Measurements from ENCODE around the gene CLDN34.

CLDN34 gene

DNA sequence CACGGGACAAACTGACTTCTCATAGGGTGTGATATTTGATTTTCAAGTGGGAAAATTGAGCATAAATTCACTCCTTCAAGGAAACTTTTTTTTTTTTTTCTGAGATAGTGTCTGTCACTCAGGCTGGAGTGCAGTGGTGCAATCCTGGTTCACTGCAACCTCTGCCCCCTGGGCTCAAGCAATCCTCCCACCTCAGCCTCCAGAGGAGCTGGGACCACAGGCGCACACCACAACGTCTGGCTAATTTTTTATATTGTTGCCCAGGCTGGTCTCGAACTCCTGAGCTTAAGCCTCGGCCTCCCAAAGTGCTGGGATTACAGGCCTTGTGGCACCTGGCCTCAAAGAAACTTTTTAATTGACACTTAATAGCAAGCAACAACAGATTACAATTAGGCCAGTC lies 13.8 kb downstream of the CLDN34 start:
- no peak for DNase-seq

DNA sequence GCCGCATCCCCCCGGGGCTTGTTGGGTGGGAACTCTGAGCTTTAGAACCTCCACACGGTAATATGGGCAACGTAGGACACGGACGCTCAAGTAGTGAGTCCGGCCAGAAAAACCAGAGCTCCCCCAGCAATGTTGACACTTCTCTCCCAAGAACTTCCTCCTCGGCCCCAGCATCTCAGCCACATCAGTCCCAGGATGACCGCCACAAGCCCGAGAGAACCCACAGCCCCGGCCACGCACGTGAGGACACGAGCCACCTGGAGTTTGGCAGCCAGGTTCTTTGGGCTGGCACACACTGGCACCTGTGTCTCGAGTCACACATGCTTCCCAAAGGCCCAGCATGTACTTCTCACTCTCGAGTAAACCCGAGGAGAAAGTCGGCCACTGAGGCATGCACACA lies 16.3 kb downstream of the CLDN34 start:
- no peak for DNase-seq

DNA sequence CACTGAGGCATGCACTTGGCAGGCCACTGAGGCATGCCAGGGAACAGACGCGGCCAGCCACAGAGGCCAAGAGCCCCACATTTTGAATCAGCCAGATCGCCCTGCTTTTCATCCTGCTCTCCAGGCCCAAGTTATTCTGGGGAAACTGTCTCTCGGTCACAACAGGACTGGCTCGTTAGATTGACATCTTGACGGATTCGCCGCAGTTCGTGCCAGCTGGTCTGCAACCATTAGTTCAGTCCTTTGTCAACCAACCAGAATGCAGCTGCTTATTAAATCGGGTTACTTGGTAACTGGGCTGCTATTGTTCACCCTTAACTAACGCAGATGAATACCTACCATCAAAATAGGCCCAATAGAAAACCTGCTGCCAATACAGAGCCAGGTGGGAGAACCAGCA lies 16.7 kb downstream of the CLDN34 start:
- no peak for DNase-seq

DNA sequence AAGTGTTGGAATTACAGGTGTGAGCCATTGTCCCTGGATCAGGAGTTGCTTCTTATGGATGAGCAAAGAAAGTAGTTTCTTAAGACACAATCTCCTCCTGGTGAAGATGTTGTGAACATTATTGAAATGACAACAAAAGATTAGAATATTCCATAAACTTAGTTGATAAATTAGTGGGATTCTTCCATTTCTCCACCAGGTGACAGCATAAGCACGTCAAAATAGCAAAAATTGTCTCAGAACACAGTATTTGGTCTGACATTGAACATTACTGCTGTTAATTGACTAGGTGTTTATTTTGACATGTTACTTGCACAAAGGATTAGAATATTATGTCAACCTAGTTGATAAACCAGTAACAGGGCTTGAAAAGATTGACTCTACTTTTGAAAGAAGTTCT lies 21.6 kb downstream of the CLDN34 start:
- peak; percentile 4 for DNase-seq

DNA sequence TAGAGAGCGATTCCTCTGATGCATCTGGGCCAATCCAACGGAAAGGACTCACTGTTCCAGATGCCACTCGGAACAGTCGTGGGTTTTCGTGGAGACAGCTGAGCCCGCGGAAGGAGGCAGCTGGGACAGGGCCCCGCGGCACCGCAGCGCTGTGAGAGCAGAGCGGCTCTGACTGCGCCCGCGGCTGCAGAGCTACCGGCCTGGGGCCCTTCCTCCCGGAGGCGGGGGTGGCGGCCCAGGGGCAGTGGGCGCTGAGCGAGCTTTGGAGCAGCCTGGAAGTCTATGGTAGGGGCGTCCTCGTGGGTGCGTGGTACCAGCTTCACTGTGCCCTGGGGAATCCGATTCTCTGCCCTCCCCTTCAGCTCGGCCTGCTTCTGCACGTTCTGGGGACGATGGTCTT lies 24.9 kb downstream of the CLDN34 start:
- DNase-seq = no peak

DNA sequence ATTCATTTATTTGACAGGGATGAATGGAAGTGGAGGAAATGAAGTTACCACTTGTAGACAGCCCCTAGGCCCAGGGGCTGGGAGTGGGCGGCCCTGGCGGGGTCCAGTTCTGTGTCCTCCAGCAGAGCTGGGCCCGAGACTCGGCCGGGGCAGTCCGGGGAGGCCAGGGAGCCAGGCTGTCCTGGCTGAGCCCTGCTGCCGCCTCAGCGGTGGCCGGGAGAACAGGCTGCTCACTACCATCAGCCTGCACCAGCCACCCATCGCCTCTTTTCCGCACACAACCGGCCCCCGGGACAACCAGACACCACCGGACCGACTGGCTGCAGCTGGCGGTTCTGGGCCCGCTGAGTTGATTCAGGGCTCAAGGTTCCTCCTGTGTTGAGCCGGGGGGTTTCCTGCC lies 25.6 kb downstream of the CLDN34 start:
- no peak for DNase-seq

DNA sequence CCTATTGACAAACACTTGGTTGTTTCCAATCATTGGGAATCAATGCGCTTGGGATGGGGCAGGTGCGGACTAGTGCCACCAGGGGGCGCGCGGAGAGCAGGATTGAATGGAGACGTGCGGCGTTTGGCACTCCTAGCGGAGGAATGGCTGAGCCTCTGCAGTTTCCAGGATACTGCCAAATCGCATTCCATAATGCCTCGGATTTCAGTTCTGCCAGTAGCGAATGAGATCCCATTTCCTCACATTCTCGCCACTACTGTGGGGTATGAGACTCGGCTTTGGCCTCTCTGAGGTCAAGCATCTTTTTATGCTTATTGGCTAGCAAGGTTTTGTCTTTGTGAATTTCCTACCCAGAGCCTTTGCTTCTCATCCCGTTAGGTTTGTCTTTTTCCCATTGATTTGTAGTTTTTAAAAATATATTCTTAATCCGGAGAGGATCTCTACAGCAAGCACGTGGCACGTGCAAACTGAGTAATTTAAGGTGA lies 28.7 kb downstream of the CLDN34 start:
- peak; percentile 69 for DNase-seq

DNA sequence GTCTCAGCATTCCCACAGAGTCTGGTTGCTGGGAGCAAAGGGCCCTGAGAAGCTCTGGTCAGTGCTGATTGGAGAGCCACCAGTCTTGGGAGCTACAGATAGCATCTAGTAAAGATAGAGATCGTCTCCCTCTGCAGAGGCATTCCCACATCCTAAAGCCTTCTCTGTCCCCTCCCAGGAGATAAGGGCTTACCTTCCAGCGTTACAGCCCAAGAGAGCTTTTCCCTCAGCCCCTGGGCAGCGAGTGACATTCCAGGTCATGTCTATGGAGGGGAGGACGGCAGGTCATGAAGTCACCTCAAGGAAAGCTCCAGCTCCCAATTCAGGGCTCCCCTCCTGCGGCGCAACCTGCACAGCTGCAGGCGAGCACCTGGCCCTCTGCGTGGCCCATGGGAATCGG lies 29.9 kb downstream of the CLDN34 start:
- no peak for DNase-seq

DNA sequence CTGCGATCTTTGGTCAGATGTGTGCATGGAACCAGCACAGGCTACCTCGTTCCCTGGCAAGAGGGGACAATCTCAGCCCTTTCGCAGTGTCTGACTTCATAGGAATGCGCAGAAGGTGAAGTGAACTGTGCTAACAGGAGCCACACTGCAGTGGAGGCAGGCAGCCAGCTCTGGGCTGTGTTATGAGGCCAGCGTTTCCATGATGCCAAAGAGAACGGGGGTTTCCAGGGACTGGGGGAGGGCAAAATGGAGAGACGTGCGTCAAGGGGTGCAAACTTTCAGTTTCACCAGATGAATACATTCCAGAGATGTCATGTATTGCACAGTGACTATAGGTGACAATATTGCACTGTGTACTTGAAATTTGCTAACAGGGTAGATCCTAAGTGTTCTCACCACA lies 30.4 kb downstream of the CLDN34 start:
- DNase-seq = no peak

DNA sequence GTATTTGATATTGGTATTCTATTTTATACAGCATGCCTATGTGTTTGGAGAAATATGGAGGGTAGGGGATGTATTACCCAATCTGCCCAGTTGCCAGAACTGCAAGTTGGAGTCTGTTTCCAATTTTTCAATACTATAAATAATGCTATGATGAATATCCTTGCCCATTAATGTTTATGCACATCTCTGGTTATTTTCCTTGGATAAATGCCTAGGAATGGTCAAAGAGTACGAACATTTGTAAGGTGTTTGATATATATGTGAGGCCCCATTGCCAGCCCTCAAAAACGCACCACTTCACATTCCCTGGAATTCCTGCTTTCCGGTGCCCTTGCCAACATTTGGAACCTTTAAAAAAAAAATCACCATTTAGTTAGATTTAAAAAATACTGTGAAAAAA lies 34.3 kb downstream of the CLDN34 start:
- peak; percentile 11 for DNase-seq

DNA sequence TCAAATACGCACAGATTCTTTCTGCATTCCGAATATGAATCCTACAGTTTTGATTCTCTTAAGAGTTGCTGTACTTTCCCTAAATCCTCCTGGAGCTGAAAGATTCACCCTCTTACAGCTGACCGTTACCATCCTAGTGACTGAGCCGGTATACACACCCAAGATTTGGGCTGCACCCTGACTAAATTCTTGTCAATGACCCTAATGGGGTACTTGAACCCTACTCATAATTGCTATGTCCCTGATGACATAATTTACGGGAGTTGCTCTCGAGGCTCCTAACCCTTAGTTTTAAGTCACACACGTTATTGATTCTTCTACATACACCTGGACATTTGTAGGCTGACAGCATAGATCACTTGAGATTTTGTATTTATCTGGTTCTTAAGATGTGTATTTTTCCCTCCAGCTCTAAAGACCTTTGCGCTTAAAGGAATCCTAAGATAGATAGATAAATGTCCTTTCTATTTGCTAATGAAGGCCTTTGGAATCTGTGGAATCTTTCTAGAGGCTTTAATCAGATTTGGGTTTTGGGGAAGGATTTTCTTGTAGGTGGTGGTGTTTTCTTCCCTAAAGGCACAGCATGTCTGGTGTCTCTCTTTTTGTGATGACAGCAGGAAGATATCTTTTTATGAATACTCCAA lies 37.8 kb downstream of the CLDN34 start:
- DNase-seq = no peak

DNA sequence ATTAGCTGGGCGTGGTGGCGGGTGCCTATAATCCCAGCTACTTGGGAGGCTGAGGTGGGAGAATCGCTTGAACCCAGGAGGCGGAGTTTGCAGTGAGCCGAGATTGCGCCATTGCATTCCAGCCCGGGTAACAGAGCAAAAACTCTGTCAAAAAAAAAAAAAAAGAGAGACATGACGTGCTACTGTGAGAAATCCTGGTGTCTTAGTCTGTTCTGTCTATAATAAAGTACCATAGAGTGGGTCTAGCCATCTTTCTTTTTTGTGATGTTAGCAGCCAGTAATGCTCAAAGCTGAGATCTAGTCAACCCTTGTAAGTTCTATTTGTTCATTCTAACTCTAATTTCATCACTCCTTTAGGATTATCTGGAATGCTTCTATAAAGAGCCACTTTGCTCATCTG lies 38.9 kb downstream of the CLDN34 start:
- DNase-seq = no peak

DNA sequence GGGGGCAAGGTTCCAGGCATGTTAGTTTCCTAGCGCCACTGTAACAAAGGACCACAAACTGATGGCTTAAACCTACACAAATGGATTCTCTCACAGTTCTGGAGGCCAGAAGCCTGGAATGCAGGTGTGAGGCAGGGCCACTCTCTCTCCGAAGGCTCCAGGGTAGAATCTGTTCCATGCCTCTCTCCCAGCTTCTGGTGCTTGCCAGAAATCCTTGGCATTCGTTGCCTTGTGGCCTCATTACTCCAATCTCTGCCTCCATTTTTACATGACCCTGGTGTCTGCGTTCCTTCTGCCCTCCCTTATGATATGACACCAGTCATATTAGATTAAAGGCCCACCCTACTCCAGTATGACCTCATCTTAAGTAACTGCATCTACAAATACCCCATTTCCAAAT lies 39.6 kb downstream of the CLDN34 start:
- no peak for DNase-seq

DNA sequence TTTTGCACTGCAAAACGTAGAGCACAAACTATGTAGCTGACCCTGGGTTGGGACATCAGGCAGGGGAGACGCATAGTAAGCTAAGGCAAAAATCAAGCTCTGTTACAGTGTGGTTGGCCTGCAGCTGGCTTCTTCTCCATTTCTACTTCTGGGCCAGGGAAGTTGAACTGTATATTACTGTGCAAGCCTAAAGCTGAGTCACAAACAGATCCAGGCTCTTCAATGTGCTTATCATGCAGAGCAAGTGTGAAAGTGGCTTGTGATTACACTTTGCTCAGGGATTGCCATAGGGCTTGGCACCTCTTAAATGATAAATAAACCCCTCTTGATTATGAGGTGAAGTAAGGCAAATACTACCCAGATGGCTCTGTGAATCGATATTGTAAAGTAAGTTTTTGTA lies 40.5 kb downstream of the CLDN34 start:
- DNase-seq = peak; percentile 3

DNA sequence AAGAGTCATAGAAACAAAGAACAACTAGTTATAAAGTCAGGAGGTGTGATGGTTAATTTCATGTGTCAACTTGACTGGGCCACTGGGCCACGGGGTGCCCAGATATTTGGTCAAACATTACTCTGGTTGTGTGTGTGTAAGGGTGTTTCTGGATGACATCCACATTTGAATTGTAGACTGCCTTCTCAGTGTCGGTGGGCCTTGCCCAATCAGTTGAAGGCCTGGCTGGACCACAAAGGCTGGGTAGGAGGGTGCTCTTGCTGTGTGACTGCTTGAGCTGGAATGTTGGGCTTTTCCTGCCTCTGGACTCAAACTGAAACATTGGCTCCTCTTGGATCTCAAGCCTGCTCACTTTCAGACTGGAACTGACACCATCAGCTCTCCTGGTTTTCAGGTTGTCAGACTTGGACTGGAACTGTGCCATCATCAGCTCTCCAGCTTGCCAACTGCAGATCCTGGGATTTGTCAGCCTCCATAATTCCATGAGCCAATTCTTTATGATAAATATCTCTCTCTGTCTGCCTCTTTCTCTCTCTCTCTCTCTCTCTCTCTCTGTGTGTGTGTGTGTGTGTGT lies 41.4 kb downstream of the CLDN34 start:
- peak; percentile 43 for DNase-seq

DNA sequence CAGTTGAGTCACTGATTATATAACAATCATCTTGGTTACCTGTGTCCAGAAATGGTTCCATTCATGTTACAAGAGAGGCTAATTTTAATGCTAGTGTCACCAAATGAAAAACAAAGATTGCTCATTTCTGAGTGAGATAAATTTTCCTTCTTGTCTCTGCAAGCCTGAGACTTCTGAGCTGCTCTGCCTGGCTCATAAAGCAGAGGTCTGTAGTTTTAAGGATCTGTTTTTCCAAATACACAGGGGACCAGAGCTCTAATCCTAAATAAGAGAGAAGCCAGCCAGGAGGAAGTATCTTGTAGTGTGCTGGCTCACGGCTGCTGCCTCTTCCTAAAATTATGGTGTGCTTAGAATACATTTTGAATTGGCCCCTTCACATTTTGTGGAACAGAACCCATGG lies 42.6 kb downstream of the CLDN34 start:
- peak; percentile 32 for DNase-seq

DNA sequence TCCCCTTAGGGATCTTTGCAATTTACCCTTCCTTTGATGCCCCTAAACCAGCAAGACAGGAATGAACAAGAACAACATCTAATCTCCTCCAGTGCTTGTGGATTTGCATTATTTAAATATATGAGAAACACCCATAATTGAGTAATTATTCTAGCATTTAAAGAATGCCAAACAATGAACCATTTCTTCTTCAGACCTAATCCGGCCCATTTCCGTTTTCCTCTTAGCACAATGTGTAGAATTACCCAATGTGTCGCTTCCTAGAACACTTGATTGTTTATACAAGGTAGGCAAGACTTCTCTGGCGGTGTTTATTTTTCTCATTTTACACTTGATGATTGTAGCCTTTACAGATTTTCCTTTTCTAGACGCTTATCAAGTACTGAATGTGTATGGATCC lies 43.5 kb downstream of the CLDN34 start:
- DNase-seq = peak; percentile 60

DNA sequence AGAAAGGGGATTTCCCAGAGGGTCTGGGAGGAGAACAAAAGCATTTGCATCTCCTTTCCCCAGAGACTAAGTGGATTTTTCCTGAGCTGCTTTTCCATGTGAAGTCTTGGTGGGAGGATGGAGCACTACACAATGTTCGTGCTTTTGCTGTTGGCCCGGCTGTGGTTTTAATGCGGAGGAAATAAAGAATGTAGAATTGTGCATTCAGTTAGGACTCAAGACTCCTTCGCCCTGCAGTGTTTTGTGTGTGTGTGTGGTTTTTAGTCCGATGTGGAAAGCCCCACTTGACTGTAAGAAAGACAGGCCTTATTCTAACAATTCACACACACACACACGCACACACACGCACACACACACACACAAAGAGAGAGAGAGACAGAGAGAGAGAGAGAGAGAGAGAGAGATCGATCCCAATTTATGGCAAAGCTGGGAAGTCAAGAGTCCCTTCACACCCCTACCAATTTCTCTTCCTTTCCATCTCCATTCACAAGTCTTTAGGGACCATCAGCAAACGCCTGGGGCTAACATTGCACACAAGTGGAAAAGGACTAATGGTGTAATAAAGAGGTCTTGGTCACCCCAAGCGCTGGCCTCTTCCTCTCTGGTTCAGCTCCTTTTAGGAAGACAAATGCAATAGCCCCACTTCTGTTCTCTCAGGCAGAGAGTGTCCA lies 44.2 kb downstream of the CLDN34 start:
- DNase-seq = peak; percentile 64

DNA sequence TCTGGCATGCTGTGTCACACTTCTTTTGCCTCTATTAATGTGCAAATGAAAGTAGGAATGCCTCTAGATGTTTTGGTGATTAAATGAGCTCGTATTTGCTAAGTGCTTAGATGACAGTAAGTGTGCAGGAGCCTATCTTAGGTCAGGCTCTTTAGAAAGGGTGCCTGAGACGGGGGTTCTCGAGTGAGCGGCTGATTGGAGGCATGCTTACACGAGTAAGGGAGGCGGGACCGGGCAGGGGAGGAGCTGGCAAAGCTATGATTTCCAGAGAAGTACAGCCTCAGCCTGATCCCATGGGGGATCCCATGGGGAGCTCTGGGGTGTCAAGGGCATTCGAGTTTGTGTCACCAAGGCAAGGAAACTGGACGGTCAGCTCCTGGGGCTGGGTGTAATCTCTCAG lies 44.8 kb downstream of the CLDN34 start:
- peak; percentile 6 for DNase-seq

DNA sequence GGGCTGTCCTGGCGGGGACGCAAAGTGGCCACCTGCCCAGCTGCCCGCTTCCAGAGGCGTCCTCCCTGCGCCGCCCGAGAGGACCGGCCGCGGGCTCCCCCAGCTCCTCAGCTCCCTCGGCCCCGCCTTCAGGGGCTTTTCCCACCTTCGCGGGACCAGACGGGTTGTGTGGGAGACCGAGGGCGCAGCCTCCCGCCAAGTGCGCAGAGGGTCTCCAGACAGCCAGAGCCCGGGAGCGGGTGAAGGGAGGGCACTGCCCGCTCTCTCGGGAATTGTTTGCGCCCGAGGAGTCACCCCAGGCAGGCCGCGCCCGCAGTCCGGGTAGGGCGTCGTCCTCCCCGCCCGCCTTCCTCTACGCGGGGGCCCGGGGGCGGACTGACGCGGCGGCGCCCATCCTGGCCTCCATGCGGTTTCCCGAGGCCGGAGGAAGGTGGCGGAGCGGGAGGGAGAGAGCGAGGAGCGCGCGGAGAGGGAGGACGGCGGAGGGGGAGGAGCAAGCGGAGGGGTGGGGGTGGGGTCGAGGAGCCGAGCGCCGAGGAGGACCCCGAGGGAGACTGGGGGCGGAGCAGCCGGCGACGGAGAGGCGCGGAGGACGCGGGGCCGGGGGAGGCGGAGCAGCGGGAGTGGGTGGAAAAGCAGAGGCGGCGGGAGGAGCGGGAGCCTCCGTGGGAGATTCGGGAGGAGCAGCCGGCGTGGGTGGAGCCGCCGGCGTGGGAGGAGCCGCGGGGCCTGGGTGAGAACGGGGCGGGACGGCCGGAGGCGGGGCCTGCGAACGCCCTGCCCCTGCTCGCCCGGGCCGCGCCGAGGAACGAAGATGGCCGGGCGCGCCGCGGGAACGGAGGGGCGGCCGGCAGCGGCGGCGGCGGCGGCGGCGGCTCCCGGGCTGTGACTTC lies 47.5 kb downstream of the CLDN34 start:
- peak; percentile 88 for DNase-seq

DNA sequence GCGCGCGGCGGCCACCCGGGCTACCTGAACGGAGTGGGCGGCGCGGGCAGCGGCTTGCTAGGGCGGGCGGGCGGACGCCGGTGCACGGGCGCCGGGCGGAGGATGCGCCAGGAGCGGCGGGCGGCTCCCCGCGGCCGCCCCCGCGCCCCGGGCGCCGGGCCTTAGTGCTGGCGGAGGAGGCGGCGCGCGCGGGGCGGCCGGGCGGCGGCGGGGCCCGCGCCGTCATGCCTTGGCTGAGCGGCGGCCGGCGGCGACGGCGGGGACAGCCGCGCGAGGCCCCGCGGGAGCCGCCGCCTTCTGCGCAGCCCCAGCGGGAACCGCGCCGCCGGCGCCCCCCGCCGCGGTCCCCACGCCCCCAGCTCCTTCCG lies 48.2 kb downstream of the CLDN34 start:
- no peak for DNase-seq

DNA sequence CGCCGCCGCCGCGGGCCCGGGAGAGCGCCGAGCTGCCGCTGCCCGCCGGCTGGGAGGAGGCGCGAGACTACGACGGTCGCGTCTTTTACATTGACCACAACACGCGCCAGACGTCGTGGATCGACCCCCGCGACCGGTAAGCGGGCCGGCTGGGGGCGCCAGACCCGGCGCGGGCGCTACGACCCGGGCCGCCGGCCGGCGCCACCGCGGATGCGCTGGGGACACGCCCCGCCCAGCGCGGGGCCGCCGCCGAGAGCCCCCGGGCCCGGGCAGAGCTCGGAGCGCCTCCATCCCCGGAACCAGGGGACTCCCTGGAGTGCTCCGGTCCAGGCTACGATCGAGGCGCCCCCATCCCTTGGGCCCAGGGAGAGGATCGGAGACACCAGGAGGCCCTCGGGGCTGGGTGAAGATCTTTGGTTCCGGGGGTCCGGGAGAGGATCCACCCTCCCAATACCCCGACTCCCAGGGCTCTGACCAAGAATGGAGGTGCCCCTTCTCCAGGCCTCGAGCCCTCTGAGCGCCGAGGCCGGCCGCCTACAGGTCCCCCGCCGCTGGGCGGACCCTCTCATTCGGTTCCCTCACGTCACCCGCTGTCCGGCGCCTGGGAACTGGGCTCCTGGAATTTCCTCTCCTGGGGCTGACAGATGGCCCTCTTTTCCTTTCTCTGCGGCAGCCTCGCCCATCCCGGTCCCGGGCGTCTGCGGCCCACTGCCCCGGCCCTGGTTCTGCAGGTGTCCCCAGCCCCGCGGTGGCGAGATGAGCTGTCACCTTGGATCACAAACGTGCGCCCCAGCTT lies 48.8 kb downstream of the CLDN34 start:
- DNase-seq = peak; percentile 62

Measured in fibroblast of skin of back (primary cell).